C1 segment of cervical spinal cord (tissue), 14 donors: Measurements from ENCODE around the gene MEIS2.
"Not testable (repeated sequence)": the region's sequence is repeated elsewhere in the genome, so short reads cannot be mapped to it uniquely, and the experiment has no call there.

Experiments
- DNase-seq, 14 donors: peaks; one replicate each; lab custom pipeline; 2025; lab: John Stamatoyannopoulos, UW

MEIS2 gene

GRCh38 chr15:37009288-37009687 is 91.1 kb downstream of the MEIS2 start:
- no peak for DNase-seq

GRCh38 chr15:37008205-37008604 is 92.1 kb downstream of the MEIS2 start:
- DNase-seq = no peak

DNA sequence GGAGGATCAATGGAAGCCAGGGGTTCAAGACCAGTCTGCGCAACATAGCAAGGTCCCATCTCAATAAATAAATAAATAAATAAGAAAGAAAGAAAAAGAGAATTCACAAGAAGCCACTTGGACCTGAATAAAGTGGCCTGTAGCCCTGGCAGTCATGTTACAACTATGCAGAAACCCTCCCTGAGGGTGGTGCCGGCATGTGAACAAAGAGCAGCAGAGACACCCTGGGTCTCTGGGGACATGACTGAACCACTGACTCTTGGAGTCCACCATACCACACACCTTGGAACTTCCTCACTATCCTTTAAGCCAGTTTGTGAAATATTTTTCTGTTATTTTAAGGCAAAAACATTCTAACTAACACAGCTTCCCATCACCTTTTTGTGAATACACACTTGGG is 93.0 kb downstream of the MEIS2 start:
- no peak for DNase-seq

- DNase-seq = no peak
These were observed 95.2 kb downstream of the MEIS2 start for GRCh38 chr15:37004981-37005735.

- no peak for DNase-seq
These were observed 95.9 kb downstream of the MEIS2 start for GRCh38 chr15:37004373-37004869.

- DNase-seq = no peak
These were observed 98.2 kb downstream of the MEIS2 start for GRCh38 chr15:37002041-37002672.

- no peak for DNase-seq
These were observed 98.9 kb downstream of the MEIS2 start for GRCh38 chr15:37001417-37001816.

- no peak for DNase-seq
These were observed 100.6 kb downstream of the MEIS2 start for GRCh38 chr15:36999778-37000177.

DNA sequence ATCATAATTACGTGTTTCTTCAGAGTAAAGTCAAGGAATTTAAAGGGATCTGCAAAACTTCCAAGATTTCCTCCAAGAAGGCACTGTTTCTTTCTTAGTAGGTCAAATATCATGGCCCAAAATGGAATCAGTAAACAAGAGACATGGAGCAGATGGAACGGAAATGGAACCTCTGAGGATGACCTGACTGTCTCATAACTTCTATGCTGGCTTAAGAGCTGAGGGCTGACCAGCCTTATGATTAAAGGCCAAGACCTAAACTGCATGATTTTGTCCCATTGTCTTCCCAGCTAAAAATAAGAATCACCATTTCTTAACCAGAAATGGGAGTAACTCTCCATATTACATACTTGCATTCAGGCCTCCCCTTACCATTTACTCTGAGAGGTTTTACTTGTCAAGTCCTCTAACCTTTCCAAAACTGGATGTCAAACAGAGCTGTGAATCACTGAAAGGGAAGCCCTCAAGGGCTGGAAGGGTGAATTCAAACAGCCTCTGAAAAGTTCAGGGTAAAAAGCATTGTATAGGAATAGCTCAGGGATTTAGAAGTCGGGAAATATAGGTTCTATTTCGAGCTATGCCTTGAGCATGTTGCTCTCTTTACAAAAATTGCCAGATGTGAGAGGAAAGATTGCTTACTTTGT is 103.7 kb downstream of the MEIS2 start:
- DNase-seq = no peak

GRCh38 chr15:36996121-36996520 is 104.2 kb downstream of the MEIS2 start:
- no peak for DNase-seq

DNA sequence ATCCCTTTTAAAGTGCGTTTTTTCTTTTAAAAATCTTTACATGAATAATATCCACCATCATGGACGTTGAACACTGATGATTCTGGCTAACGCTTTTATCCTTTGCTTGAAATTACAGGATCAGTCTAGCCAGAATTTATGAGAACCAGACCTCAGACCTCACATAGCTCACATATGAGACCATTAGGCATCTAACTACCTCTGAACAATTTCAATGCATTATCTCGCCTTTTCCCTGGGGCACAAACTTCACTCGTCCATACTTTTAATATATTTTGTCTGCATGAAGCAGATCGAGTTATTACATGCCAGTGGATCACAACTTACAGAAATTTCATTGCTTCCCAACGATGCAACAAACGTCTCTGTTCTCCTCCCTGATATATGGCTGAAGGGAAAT is 105.6 kb downstream of the MEIS2 start:
- DNase-seq = no peak

- no peak for DNase-seq
These were observed 107.9 kb downstream of the MEIS2 start for GRCh38 chr15:36992454-36992853.

- no peak for DNase-seq
These were observed 111.4 kb downstream of the MEIS2 start for GRCh38 chr15:36988947-36989346.

GRCh38 chr15:36982430-36982829 is 117.9 kb downstream of the MEIS2 start:
- DNase-seq = no peak

DNA sequence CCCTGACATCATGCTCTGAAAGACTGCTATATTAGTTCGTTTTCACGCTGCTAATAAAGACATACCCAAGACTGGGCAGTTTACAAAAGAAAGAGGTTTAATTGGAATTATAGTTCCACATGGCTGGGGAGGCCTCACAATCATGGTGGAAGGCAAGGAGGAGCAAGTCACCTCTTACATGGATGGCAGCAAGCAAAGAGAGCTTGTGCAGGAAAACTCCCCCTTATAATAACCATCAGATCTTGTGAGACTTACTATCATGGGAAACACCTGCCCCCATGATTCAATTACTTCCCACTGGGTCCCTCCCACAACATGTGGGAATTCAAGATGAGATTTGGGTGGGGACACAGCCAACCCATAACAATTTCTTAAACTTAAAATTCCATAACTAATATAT is 120.1 kb downstream of the MEIS2 start:
- DNase-seq = not testable (repeated sequence)

- no peak for DNase-seq
These were observed 121.7 kb downstream of the MEIS2 start for GRCh38 chr15:36978625-36979024.

- no peak for DNase-seq
These were observed 122.2 kb downstream of the MEIS2 start for GRCh38 chr15:36978126-36978525.

- no peak for DNase-seq
These were observed 122.7 kb downstream of the MEIS2 start for GRCh38 chr15:36977659-36978058.

DNA sequence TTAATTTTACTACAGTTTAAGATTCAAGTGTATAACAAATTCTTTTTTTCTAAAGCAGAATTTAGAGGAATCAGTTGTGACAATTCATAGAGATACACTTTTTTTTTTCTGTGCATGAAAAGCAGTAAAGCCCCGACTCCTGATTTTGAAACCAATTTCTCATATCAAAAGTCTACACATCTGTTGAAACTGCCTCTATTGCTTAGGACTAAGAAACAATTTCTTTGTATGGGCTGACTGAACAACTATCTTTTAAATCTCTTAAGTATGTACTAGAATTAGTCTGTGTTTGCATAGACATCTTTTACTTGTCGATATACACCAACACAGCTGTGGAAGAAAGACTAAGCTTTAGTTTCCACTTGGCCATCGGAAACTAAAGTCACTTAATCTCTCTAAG is 127.6 kb downstream of the MEIS2 start:
- no peak for DNase-seq

GRCh38 chr15:36970522-36970921 is 129.8 kb downstream of the MEIS2 start:
- no peak for DNase-seq

GRCh38 chr15:36967929-36968328 is 132.4 kb downstream of the MEIS2 start:
- no peak for DNase-seq

DNA sequence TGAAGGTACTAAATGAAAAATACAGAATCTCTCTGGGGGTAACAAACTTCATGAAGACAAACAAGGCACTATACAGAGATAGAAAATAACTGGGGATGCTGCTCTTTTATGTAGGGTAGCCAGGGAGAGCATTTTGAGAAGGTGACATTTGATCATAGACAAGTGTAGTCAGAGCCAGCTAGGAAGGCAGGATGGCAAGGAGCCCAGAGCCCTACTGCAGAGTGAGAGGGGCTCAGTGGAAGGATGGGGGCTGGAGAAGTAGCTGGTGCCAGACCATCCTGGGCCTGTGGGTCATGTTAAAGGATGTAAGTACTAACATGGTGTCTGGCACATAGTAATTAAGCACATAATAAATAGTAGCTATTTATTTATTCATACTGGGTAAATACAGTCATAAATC is 133.6 kb downstream of the MEIS2 start:
- DNase-seq = peak in 3 of 14 donors; percentile 3 to 33 (median 6)
